Colonic mucosa (tissue), 4 donors: ENCODE measurements around the gene ABHD17A. TPM values are rescaled to one million over a fixed set of nuclear protein-coding genes. Genes with fewer than 3 reads are reported as not detected.

Source experiments
- DNase-seq: peaks from one replicate; pipeline ENCODE4 v3.0.0-alpha.2; 2020
- H3K27ac ChIP-seq: fragments of 200-600 bp; one replicate; pipeline ENCODE4 v1.8.0; 2021
- H3K27me3 ChIP-seq: fragments of 200-600 bp; one replicate; pipeline ENCODE4 v1.8.0; 2021
- H3K36me3 ChIP-seq: fragments of 200-600 bp; one replicate; pipeline ENCODE4 v1.8.0; 2021
- H3K4me1 ChIP-seq: fragments of 200-600 bp; one replicate; pipeline ENCODE4 v1.8.0; 2021; ENCODE audit warnings: mild to moderate bottlenecking
- H3K4me3 ChIP-seq: fragments of 200-600 bp; one replicate; pipeline ENCODE4 v1.8.0; 2021
- H3K9ac ChIP-seq, 2 donors: one replicate each; pipeline ENCODE4 v1.7.0; 2013; ENCODE audit warnings: control low read depth in 2 of 2, low read depth in 2 of 2, low read length in 2 of 2
- H3K9me3 ChIP-seq: fragments of 200-600 bp; one replicate; pipeline ENCODE4 v1.8.0; 2021
- CTCF ChIP-seq: fragments of 200-600 bp; IDR thresholded peaks from one replicate; pipeline ENCODE4 v1.8.0; 2022; ENCODE audit warnings: antibody characterized with exemption, mild to moderate bottlenecking
- intact Hi-C: fragments of 100-400 bp; cut with DNase I; formaldehyde crosslinking; loops from one replicate; pipeline ENCODE4 v1.14.1; 2022
- total RNA-seq, 2 donors: library from RNA; stranded (reverse); fragmentation: NEBNext Ultra II Directional in 1 of 2; extraction: Animal tissue kit (Norgen Biotek cat#: 25700) in 1 of 2; gene quantifications; one replicate each; pipeline ENCODE4 v1.2.1, GENCODE V29; 2021
- donor health status: healthy.
- donor health status: DM: no; HTN: no; CAD: no.
- donor health status: DM: no; HTN: no; CAD: no.

The ABHD17A gene
- total RNA-seq, 2 donors from 2014 or later = 53.3 to 78.5 TPM

GRCh38 chr19:1921825-1922224 lies 36.5 kb upstream of the ABHD17A start:
- intact Hi-C loops = no loop called here
- no peak for DNase-seq

GRCh38 chr19:1921326-1921725 lies 36.0 kb upstream of the ABHD17A start:
- H3K36me3 ChIP-seq = no peaks in the 10 kb centered on the region
- no peak overlapping the region for H3K4me3 ChIP-seq
- intact Hi-C loops = no loop called here
- no peaks in the 10 kb centered on the region for H3K4me1 ChIP-seq
- H3K9me3 ChIP-seq = no peaks in the 10 kb centered on the region
- no peak for TF ChIP-seq CTCF
- H3K9ac ChIP-seq = no peak overlapping the region
- no peak for DNase-seq
- H3K27ac ChIP-seq = no peak overlapping the region
- H3K27me3 ChIP-seq = no peaks in the 10 kb centered on the region

More at GRCh38 chr19:1921825-1922224, 36.5 kb upstream of the ABHD17A start:
- no peaks in the 10 kb centered on the region for H3K9me3 ChIP-seq
- H3K27ac ChIP-seq = no peak overlapping the region
- no peak overlapping the region for H3K9ac ChIP-seq
- no peak overlapping the region for H3K4me3 ChIP-seq
- no peaks in the 10 kb centered on the region for H3K27me3 ChIP-seq
- H3K36me3 ChIP-seq = no peaks in the 10 kb centered on the region
- H3K4me1 ChIP-seq = no peaks in the 10 kb centered on the region
- TF ChIP-seq CTCF = no peak

- H3K4me1 ChIP-seq = no peaks in the 10 kb centered on the region
- TF ChIP-seq CTCF = no peak
- H3K27me3 ChIP-seq = no peaks in the 10 kb centered on the region
- no peaks in the 10 kb centered on the region for H3K9me3 ChIP-seq
- no peak overlapping the region for H3K4me3 ChIP-seq
- no peaks in the 10 kb centered on the region for H3K36me3 ChIP-seq
- no peak overlapping the region for H3K27ac ChIP-seq
- no peak for DNase-seq
- H3K9ac ChIP-seq = no peak overlapping the region
- intact Hi-C loops = no loop called here
These were observed 35.3 kb upstream of the ABHD17A start for GRCh38 chr19:1920644-1921043.

- Histone ChIP-seq H3K4me1 (no peaks in the 10 kb centered on the region), H3K4me3 (no peak overlapping the region), H3K27me3 (no peaks in the 10 kb centered on the region), H3K9ac (no peak overlapping the region), H3K9me3 (no peaks in the 10 kb centered on the region), H3K27ac (no peak overlapping the region), H3K36me3 (no peaks in the 10 kb centered on the region)
- no peak for TF ChIP-seq CTCF
- intact Hi-C loops = no loop called here
- DNase-seq = no peak
These were observed 33.7 kb upstream of the ABHD17A start for GRCh38 chr19:1918975-1919374.

GRCh38 chr19:1917926-1918325 lies 32.6 kb upstream of the ABHD17A start:
- DNase-seq = no peak
- Histone ChIP-seq H3K27ac (no peak overlapping the region), H3K4me3 (no peak overlapping the region), H3K4me1 (no peaks in the 10 kb centered on the region), H3K9me3 (no peaks in the 10 kb centered on the region), H3K27me3 (no peaks in the 10 kb centered on the region), H3K9ac (no peak overlapping the region), H3K36me3 (peaks cover 7% of the 10 kb centered on the region)
- no peak for TF ChIP-seq CTCF
- intact Hi-C loops = no loop called here

- DNase-seq = no peak
- Histone ChIP-seq H3K4me1 (no peaks in the 10 kb centered on the region), H3K9ac (no peak overlapping the region), H3K4me3 (no peak overlapping the region), H3K27me3 (no peaks in the 10 kb centered on the region), H3K36me3 (peaks cover 11% of the 10 kb centered on the region), H3K27ac (no peak overlapping the region), H3K9me3 (no peaks in the 10 kb centered on the region)
- intact Hi-C loops = no loop called here
- no peak for TF ChIP-seq CTCF
These were observed 31.9 kb upstream of the ABHD17A start for GRCh38 chr19:1917146-1917545.
